Stimulated activated CD4-positive, alpha-beta T cell treated with anti-CD3 and anti-CD28 coated beads, Interleukin-4, amount 100 ng/mL, for 24 hours (primary cell): ENCODE results near the gene CNTFR.
A peak's percentile ranks its signal among the peaks of the same experiment; 100 is the strongest.
"Not testable (repeated sequence)": the region's sequence is repeated elsewhere in the genome, so short reads cannot be mapped to it uniquely, and the experiment has no call there.

Experiments
- DNase-seq: peaks from one replicate; pipeline ENCODE4 v3.0.0-alpha.2; 2020

Gene CNTFR

GRCh38 chr9:34554211-34555001 is 35.1 kb downstream of the CNTFR start:
- DNase-seq, result no peak

- no peak for DNase-seq
Observed at GRCh38 chr9:34553511-34554021, 36.0 kb downstream of the CNTFR start.

GRCh38 chr9:34552986-34553385 is 36.5 kb downstream of the CNTFR start:
- no peak for DNase-seq

GRCh38 chr9:34552606-34552981 is 36.9 kb downstream of the CNTFR start:
- no peak for DNase-seq

GRCh38 chr9:34551751-34552605 is 37.5 kb downstream of the CNTFR start:
- DNase-seq, result no peak

- DNase-seq, result no peak
Observed at GRCh38 chr9:34550681-34551270, 38.7 kb downstream of the CNTFR start.

GRCh38 chr9:34550016-34550680 is 39.4 kb downstream of the CNTFR start:
- DNase-seq, result no peak

- DNase-seq, result no peak
Observed at GRCh38 chr9:34549407-34549732, 40.2 kb downstream of the CNTFR start.

- peak; percentile 36 for DNase-seq
Observed at GRCh38 chr9:34547960-34548611, 41.4 kb downstream of the CNTFR start.

GRCh38 chr9:34546834-34547827 is 42.4 kb downstream of the CNTFR start:
- DNase-seq, result peak; percentile 62

- DNase-seq, result no peak
Observed at GRCh38 chr9:34546102-34546833, 43.3 kb downstream of the CNTFR start.

- DNase-seq, result no peak
Observed at GRCh38 chr9:34545497-34545896, 44.0 kb downstream of the CNTFR start.

- DNase-seq, result no peak
Observed at GRCh38 chr9:34544035-34544434, 45.5 kb downstream of the CNTFR start.

- DNase-seq, result no peak
Observed at GRCh38 chr9:34541540-34541939, 48.0 kb downstream of the CNTFR start.

- DNase-seq, result no peak
Observed at GRCh38 chr9:34540827-34541226, 48.7 kb downstream of the CNTFR start.

- DNase-seq, result no peak
Observed at GRCh38 chr9:34536685-34537084, 52.8 kb downstream of the CNTFR start.

GRCh38 chr9:34532041-34532440 is 57.5 kb downstream of the CNTFR start:
- not testable (repeated sequence) for DNase-seq

GRCh38 chr9:34526026-34526425 is 63.5 kb downstream of the CNTFR start:
- no peak for DNase-seq

GRCh38 chr9:34524349-34524748 is 65.2 kb downstream of the CNTFR start:
- no peak for DNase-seq

- peak; percentile 89 for DNase-seq
Observed at GRCh38 chr9:34522971-34523797, 66.3 kb downstream of the CNTFR start, which contains the start of gene ENHO. TSS of gene ENHO (minus strand) at chr9:34522990. CDS start at chr9:34521695, 1,295 bp downstream.
